ENCODE data around the gene FAM180B. TPM values are rescaled to one million over a fixed set of nuclear protein-coding genes. Genes with fewer than 3 reads are reported as not detected.
A peak's percentile ranks its signal among the peaks of the same experiment; 100 is the strongest.
"Not testable (repeated sequence)": the region's sequence is repeated elsewhere in the genome, so short reads cannot be mapped to it uniquely, and the experiment has no call there.

FAM180B gene
- total RNA-seq, 1 donor, result not detected

- Histone ChIP-seq H3K36me3 (ENCODE audit: insufficient read depth, low read length) (peaks cover 3% of the 10 kb centered on the region), H3K4me3 (ENCODE audit: insufficient read depth, low read length) (peak overlapping the region; percentile 97), H2AFZ (ENCODE audit: low read length) (no peak overlapping the region), H3K4me2 (ENCODE audit: insufficient read depth, low read length) (peak overlapping the region; percentile 83), H4K20me1 (ENCODE audit: insufficient read depth, low read length) (peaks cover 43% of the 10 kb centered on the region), H3K79me2 (ENCODE audit: insufficient read depth, low read length) (peaks cover 69% of the 10 kb centered on the region), H3K9me3 (ENCODE audit: low read depth, low read length) (no peaks in the 10 kb centered on the region), H3K27me3 (ENCODE audit: insufficient read depth, low read length) (no peaks in the 10 kb centered on the region), H3K27ac (ENCODE audit: low read depth, low read length) (peak overlapping the region; percentile 88), H3K4me1 (ENCODE audit: insufficient read depth, low read length) (peaks cover 18% of the 10 kb centered on the region)
- DNase-seq (ENCODE audit: insufficient read length, low spot score, missing footprints), result peak; percentile 81
- TF ChIP-seq CTCF (IDR thresholded peaks at IDR 0.05; ENCODE audit: extremely low read depth, low read depth, low read length), result peak; percentile 46
Observed at GRCh38 chr11:47551086-47551485, 35.4 kb upstream of the FAM180B start.

DNA sequence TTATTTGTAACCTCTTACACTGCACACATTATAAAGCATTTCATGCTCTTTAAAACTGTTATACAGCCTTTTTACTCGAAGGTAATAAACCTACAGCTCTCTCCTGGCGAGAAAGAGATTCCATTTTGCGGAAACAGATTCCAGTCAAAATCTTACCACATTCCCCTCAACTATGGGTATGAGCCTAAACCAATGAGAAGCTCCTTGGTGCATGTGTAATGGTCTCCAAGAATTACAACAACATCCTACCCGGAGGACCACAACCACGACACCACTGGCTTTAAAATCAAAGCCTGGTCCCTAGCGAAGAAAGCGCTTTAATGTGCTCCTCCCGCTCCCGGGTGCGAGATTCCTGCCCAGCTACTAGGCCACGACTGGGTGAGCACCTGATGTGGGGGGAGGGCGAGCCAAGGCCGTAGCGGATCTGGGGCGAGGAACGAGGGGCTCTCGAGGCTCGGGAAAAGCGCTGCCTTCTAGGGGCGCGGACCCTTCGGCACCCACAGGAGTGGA is 34.4 kb upstream of the FAM180B start:
- H3K9me3 ChIP-seq (ENCODE audit: low read depth, low read length), result no peaks in the 10 kb centered on the region
- peak overlapping the region; percentile 88 for H3K27ac ChIP-seq (ENCODE audit: low read depth, low read length)
- H3K4me2 ChIP-seq (ENCODE audit: insufficient read depth, low read length), result peak overlapping the region; percentile 83
- no peak for TF ChIP-seq CTCF (IDR thresholded peaks at IDR 0.05; ENCODE audit: extremely low read depth, low read depth, low read length)
- H3K4me1 ChIP-seq (ENCODE audit: insufficient read depth, low read length), result peaks cover 18% of the 10 kb centered on the region
- peak overlapping the region; percentile 52 for H2AFZ ChIP-seq (ENCODE audit: low read length)
- no peaks in the 10 kb centered on the region for H3K27me3 ChIP-seq (ENCODE audit: insufficient read depth, low read length)
- H3K79me2 ChIP-seq (ENCODE audit: insufficient read depth, low read length), result peaks cover 59% of the 10 kb centered on the region
- DNase-seq (ENCODE audit: insufficient read length, low spot score, missing footprints), result peak; percentile 62
- H3K36me3 ChIP-seq (ENCODE audit: insufficient read depth, low read length), result peaks cover 3% of the 10 kb centered on the region
- H4K20me1 ChIP-seq (ENCODE audit: insufficient read depth, low read length), result peaks cover 36% of the 10 kb centered on the region
- H3K4me3 ChIP-seq (ENCODE audit: insufficient read depth, low read length), result peak overlapping the region; percentile 97

- Histone ChIP-seq H3K36me3 (ENCODE audit: insufficient read depth, low read length) (peaks cover 3% of the 10 kb centered on the region), H3K79me2 (ENCODE audit: insufficient read depth, low read length) (peaks cover 52% of the 10 kb centered on the region), H3K4me2 (ENCODE audit: insufficient read depth, low read length) (peak within 1 kb of the TSS; percentile 90), H4K20me1 (ENCODE audit: insufficient read depth, low read length) (peaks cover 29% of the 10 kb centered on the region), H3K27me3 (ENCODE audit: insufficient read depth, low read length) (no peaks in the 10 kb centered on the region), H3K4me1 (ENCODE audit: insufficient read depth, low read length) (peaks cover 15% of the 10 kb centered on the region), H3K9me3 (ENCODE audit: low read depth, low read length) (no peaks in the 10 kb centered on the region), H2AFZ (ENCODE audit: low read length) (peak within 1 kb of the TSS; percentile 98), H3K27ac (ENCODE audit: low read depth, low read length) (peak within 1 kb of the TSS; percentile 88), H3K4me3 (ENCODE audit: insufficient read depth, low read length) (peak within 1 kb of the TSS; percentile 97)
- peak; percentile 97 for DNase-seq (ENCODE audit: insufficient read length, low spot score, missing footprints)
- peak; percentile 72 for TF ChIP-seq CTCF (IDR thresholded peaks at IDR 0.05; ENCODE audit: extremely low read depth, low read depth, low read length)
Observed at GRCh38 chr11:47552566-47553405, 33.7 kb upstream of the FAM180B start, which contains the start of gene CELF1. CELF1 (minus strand) TSS chr11:47553132; CDS start chr11:47499523, 53,609 bp downstream.

- peak; percentile 91 for DNase-seq (ENCODE audit: insufficient read length, low spot score, missing footprints)
- H3K36me3 ChIP-seq (ENCODE audit: insufficient read depth, low read length), result peaks cover 3% of the 10 kb centered on the region
- H4K20me1 ChIP-seq (ENCODE audit: insufficient read depth, low read length), result peaks cover 25% of the 10 kb centered on the region
- H3K9me3 ChIP-seq (ENCODE audit: low read depth, low read length), result no peaks in the 10 kb centered on the region
- peak overlapping the region; percentile 98 for H2AFZ ChIP-seq (ENCODE audit: low read length)
- H3K27me3 ChIP-seq (ENCODE audit: insufficient read depth, low read length), result no peaks in the 10 kb centered on the region
- peak overlapping the region; percentile 90 for H3K4me2 ChIP-seq (ENCODE audit: insufficient read depth, low read length)
- no peak for TF ChIP-seq CTCF (IDR thresholded peaks at IDR 0.05; ENCODE audit: extremely low read depth, low read depth, low read length)
- peaks cover 46% of the 10 kb centered on the region for H3K79me2 ChIP-seq (ENCODE audit: insufficient read depth, low read length)
- peaks cover 11% of the 10 kb centered on the region for H3K4me1 ChIP-seq (ENCODE audit: insufficient read depth, low read length)
- H3K27ac ChIP-seq (ENCODE audit: low read depth, low read length), result peak overlapping the region; percentile 47
- peak overlapping the region; percentile 97 for H3K4me3 ChIP-seq (ENCODE audit: insufficient read depth, low read length)
Observed at GRCh38 chr11:47553406-47553743, 33.1 kb upstream of the FAM180B start.

- H3K36me3 ChIP-seq (ENCODE audit: insufficient read depth, low read length); H2AFZ ChIP-seq (ENCODE audit: low read length); H3K4me3 ChIP-seq (ENCODE audit: insufficient read depth, low read length); H4K20me1 ChIP-seq (ENCODE audit: insufficient read depth, low read length); H3K27me3 ChIP-seq (ENCODE audit: insufficient read depth, low read length); H3K27ac ChIP-seq (ENCODE audit: low read depth, low read length); H3K4me2 ChIP-seq (ENCODE audit: insufficient read depth, low read length); H3K79me2 ChIP-seq (ENCODE audit: insufficient read depth, low read length); H3K9me3 ChIP-seq (ENCODE audit: low read depth, low read length); DNase-seq (ENCODE audit: insufficient read length, low spot score, missing footprints); H3K4me1 ChIP-seq (ENCODE audit: insufficient read depth, low read length): not testable (repeated sequence)
Observed at GRCh38 chr11:47557004-47557403, 29.5 kb upstream of the FAM180B start.

Measured in osteoblast (primary cell).